Measurements from ENCODE around the gene UGT1A7.

GRCh38 chr2:233816771-233817170 lies 135.1 kb downstream of the UGT1A7 start:
- TF ChIP-seq, protein P1, sequence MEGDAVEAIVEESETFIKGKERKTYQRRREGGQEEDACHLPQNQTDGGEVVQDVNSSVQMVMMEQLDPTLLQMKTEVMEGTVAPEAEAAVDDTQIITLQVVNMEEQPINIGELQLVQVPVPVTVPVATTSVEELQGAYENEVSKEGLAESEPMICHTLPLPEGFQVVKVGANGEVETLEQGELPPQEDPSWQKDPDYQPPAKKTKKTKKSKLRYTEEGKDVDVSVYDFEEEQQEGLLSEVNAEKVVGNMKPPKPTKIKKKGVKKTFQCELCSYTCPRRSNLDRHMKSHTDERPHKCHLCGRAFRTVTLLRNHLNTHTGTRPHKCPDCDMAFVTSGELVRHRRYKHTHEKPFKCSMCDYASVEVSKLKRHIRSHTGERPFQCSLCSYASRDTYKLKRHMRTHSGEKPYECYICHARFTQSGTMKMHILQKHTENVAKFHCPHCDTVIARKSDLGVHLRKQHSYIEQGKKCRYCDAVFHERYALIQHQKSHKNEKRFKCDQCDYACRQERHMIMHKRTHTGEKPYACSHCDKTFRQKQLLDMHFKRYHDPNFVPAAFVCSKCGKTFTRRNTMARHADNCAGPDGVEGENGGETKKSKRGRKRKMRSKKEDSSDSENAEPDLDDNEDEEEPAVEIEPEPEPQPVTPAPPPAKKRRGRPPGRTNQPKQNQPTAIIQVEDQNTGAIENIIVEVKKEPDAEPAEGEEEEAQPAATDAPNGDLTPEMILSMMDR (IDR thresholded peaks at IDR 0.05): no peak
- TF ChIP-seq POLR2A (IDR thresholded peaks at IDR 0.05): no peak

Measured in testis (tissue), 2 donors.